ENCODE results near the gene MRC1. TPM values are rescaled to one million over a fixed set of nuclear protein-coding genes. Genes with fewer than 3 reads are reported as not detected.

Gene MRC1
- total and polyA plus RNA-seq, 2 of the 13 experiments (the other 11 are each of a cell fraction or from before 2014, with no cell fraction given), result not detected

- in situ Hi-C loops (cut with HindIII; ENCODE audit: extremely low pct_ligation_motif_present, low pct_unique_long_range_greater_than_20kb) (no loop called here), intact Hi-C loops (cut with micrococcal nuclease; ENCODE audit: unreplicated experiment) (no loop called here)
- no peaks in the 10 kb centered on the region for H3K79me2 ChIP-seq (ENCODE audit: insufficient read depth, low read length)
- peaks cover 16% of the 10 kb centered on the region for H3K4me1 ChIP-seq (ENCODE audit: insufficient read depth, low read length)
- no peak overlapping the region for H3K4me3 ChIP-seq (replicated peaks in 1 of 3; ENCODE audit: insufficient read depth in 1 of 3, low read depth in 2 of 3, low read length in 3 of 3)
- 1% methylated on average over 6 of the region's 6 CpGs for WGBS (ENCODE audit: low lambda C conversion rate)
- H3K4me2 ChIP-seq (ENCODE audit: low read depth, low read length), result peak overlapping the region; percentile 10; the same call in 1 of the 2 replicates
- no peaks in the 10 kb centered on the region for H3K36me3 ChIP-seq (replicated peaks in 1 of 2; ENCODE audit: control insufficient read depth in 1 of 2, insufficient read depth in 2 of 2, low read length in 2 of 2)
- no peak overlapping the region for H2AFZ ChIP-seq (ENCODE audit: low read length)
- H3K9ac ChIP-seq (ENCODE audit: insufficient read depth, low read depth, low read length), result no peak overlapping the region
- no peak overlapping the region for H3K27ac ChIP-seq (ENCODE audit: extremely low read length, insufficient read depth, low read length)
- no peaks in the 10 kb centered on the region for H3K9me3 ChIP-seq (ENCODE audit: low read length)
- H4K20me1 ChIP-seq (ENCODE audit: insufficient read depth, low read length), result no peaks in the 10 kb centered on the region
- ChIA-PET CTCF (ENCODE audit: low intra/inter-chr PET ratio, low total read pairs) (no interaction called here), POLR2A (no interaction called here)
- DNase-seq (ENCODE audit: low spot score) (peak; percentile 56), FAIRE-seq (no peak), ATAC-seq (peak; percentile 40; the same call in 1 of the 3 replicates)
- BruUV-seq (replicated peaks), result no TSS peak
- H3K27me3 ChIP-seq (ENCODE audit: control insufficient read depth in 1 of 2, insufficient read depth in 2 of 2, low read length in 2 of 2), result peaks cover 0 to 6% of the 10 kb centered on the region in 2 experiments; a peak in 1 of 5 replicates
- no peak for TF ChIP-seq PRDM15 (CRISPR knock-in tag; IDR thresholded peaks at IDR 0.05)
- TF ChIP-seq SRSF4 (IDR thresholded peaks at IDR 0.05; ENCODE audit: low read depth, low read length, poor library complexity, severe bottlenecking), result no peak
- no peak for TF ChIP-seq TBP (CRISPR knock-in tag; IDR thresholded peaks at IDR 0.05)
- no peak for TF ChIP-seq TFDP2 (CRISPR knock-in tag; IDR thresholded peaks at IDR 0.05)
- TF ChIP-seq FOXK1 (CRISPR knock-in tag; IDR thresholded peaks at IDR 0.05; ENCODE audit: borderline replicate concordance, low read depth), result no peak
- no peak for TF ChIP-seq LRRFIP1 (CRISPR knock-in tag; conservative IDR thresholded peaks at IDR 0.05)
- no peak for TF ChIP-seq ZNF3 (CRISPR knock-in tag; IDR thresholded peaks at IDR 0.05)
- TF ChIP-seq CERS6 (CRISPR knock-in tag; IDR thresholded peaks at IDR 0.05), result no peak
- no peak for TF ChIP-seq ZXDC (CRISPR knock-in tag; IDR thresholded peaks at IDR 0.05)
- TF ChIP-seq BHLHE40 (IDR thresholded peaks at IDR 0.05; ENCODE audit: low read length), result peak; percentile 66
- no peak for TF ChIP-seq MAX (IDR thresholded peaks at IDR 0.05)
These were observed 15.1 kb upstream of the MRC1 start for GRCh38 chr10:17793823-17794644.

Data from HepG2 (cell line).